ENCODE measurements around the gene OXSM.

Gene OXSM

GRCh38 chr3:25817638-25818037 is 27.7 kb downstream of the OXSM start:
- no peaks in the 10 kb centered on the region for H3K27me3 ChIP-seq (ENCODE audit: insufficient read depth, low read depth)
- H3K4me3 ChIP-seq (IDR thresholded peaks at IDR 0.05; ENCODE audit: insufficient read depth, low read depth, low read length), result no peak overlapping the region
- no peak overlapping the region for H2AFZ ChIP-seq (ENCODE audit: low read depth)
- H3K27ac ChIP-seq, result no peak overlapping the region
- H3K4me2 ChIP-seq, result no peak overlapping the region
- H3K36me3 ChIP-seq (ENCODE audit: insufficient read depth), result no peaks in the 10 kb centered on the region
- no peak for TF ChIP-seq CTCF (conservative IDR thresholded peaks at IDR 0.05; ENCODE audit: low read depth, low read length)
- H4K20me1 ChIP-seq (ENCODE audit: insufficient read depth), result no peaks in the 10 kb centered on the region
- H3K9ac ChIP-seq, result no peak overlapping the region
- H3K79me2 ChIP-seq (ENCODE audit: insufficient read depth, low read depth), result no peaks in the 10 kb centered on the region
- H3K4me1 ChIP-seq (ENCODE audit: low read depth, poor library complexity, severe bottlenecking), result peaks cover 6% of the 10 kb centered on the region

- no peaks in the 10 kb centered on the region for H3K36me3 ChIP-seq (ENCODE audit: insufficient read depth)
- no peak overlapping the region for H3K27ac ChIP-seq
- no peak overlapping the region for H3K9ac ChIP-seq
- no peaks in the 10 kb centered on the region for H3K27me3 ChIP-seq (ENCODE audit: insufficient read depth, low read depth)
- peaks cover 6% of the 10 kb centered on the region for H3K4me1 ChIP-seq (ENCODE audit: low read depth, poor library complexity, severe bottlenecking)
- no peak for TF ChIP-seq CTCF (conservative IDR thresholded peaks at IDR 0.05; ENCODE audit: low read depth, low read length)
- no peak overlapping the region for H2AFZ ChIP-seq (ENCODE audit: low read depth)
- H3K4me2 ChIP-seq, result no peak overlapping the region
- no peaks in the 10 kb centered on the region for H3K79me2 ChIP-seq (ENCODE audit: insufficient read depth, low read depth)
- H4K20me1 ChIP-seq (ENCODE audit: insufficient read depth), result no peaks in the 10 kb centered on the region
- no peak overlapping the region for H3K4me3 ChIP-seq (IDR thresholded peaks at IDR 0.05; ENCODE audit: insufficient read depth, low read depth, low read length)
Observed at GRCh38 chr3:25818335-25818734, 28.4 kb downstream of the OXSM start.

- no peak overlapping the region for H2AFZ ChIP-seq (ENCODE audit: low read depth)
- H3K27me3 ChIP-seq (ENCODE audit: insufficient read depth, low read depth), result no peaks in the 10 kb centered on the region
- H3K36me3 ChIP-seq (ENCODE audit: insufficient read depth), result no peaks in the 10 kb centered on the region
- H3K27ac ChIP-seq, result no peak overlapping the region
- no peaks in the 10 kb centered on the region for H4K20me1 ChIP-seq (ENCODE audit: insufficient read depth)
- H3K4me1 ChIP-seq (ENCODE audit: low read depth, poor library complexity, severe bottlenecking), result peaks cover 6% of the 10 kb centered on the region
- H3K4me2 ChIP-seq, result no peak overlapping the region
- H3K79me2 ChIP-seq (ENCODE audit: insufficient read depth, low read depth), result no peaks in the 10 kb centered on the region
- no peak for TF ChIP-seq CTCF (conservative IDR thresholded peaks at IDR 0.05; ENCODE audit: low read depth, low read length)
- H3K4me3 ChIP-seq (IDR thresholded peaks at IDR 0.05; ENCODE audit: insufficient read depth, low read depth, low read length), result no peak overlapping the region
- no peak overlapping the region for H3K9ac ChIP-seq
Observed at GRCh38 chr3:25820366-25820765, 30.5 kb downstream of the OXSM start.

GRCh38 chr3:25820816-25821486 is 31.1 kb downstream of the OXSM start:
- Histone ChIP-seq H3K4me2 (no peak overlapping the region), H3K36me3 (ENCODE audit: insufficient read depth) (no peaks in the 10 kb centered on the region), H3K4me3 (IDR thresholded peaks at IDR 0.05; ENCODE audit: insufficient read depth, low read depth, low read length) (no peak overlapping the region), H3K9ac (no peak overlapping the region), H4K20me1 (ENCODE audit: insufficient read depth) (no peaks in the 10 kb centered on the region), H3K79me2 (ENCODE audit: insufficient read depth, low read depth) (no peaks in the 10 kb centered on the region), H2AFZ (ENCODE audit: low read depth) (no peak overlapping the region), H3K4me1 (ENCODE audit: low read depth, poor library complexity, severe bottlenecking) (peaks cover 6% of the 10 kb centered on the region), H3K27me3 (ENCODE audit: insufficient read depth, low read depth) (no peaks in the 10 kb centered on the region), H3K27ac (no peak overlapping the region)
- TF ChIP-seq CTCF (conservative IDR thresholded peaks at IDR 0.05; ENCODE audit: low read depth, low read length), result no peak

Measured in KMS-11 (cell line).